GM10248 (cell line): Measurements from ENCODE around the gene OSBPL9.
"Not testable (repeated sequence)": the region's sequence is repeated elsewhere in the genome, so short reads cannot be mapped to it uniquely, and the experiment has no call there.

Experiments used
- CTCF ChIA-PET: fragments of 300-600 bp; sonication (Branson Sonifier 250); formaldehyde crosslinking; extraction: SDS; loops from one replicate; lab custom pipeline; 2021; ENCODE audit warnings: antibody characterized with exemption; lab: Yijun Ruan, JAX
- POLR2A ChIA-PET: fragments of 350-650 bp; sonication (Branson Sonifier 250); formaldehyde crosslinking; extraction: SDS; loops from one replicate; lab custom pipeline; 2020; ENCODE audit warnings: antibody characterized with exemption; lab: Yijun Ruan, JAX
- DNase-seq: peaks from one replicate; pipeline ENCODE4 v3.0.0; 2012; ENCODE audit errors: extremely low spot score
- TF ChIP-seq, protein P1 (sequence below): IDR thresholded peaks from 2 replicates; pipeline ENCODE4 v1.5.1; 2012; ENCODE audit warnings: mild to moderate bottlenecking, low read depth; ENCODE audit errors: extremely low read depth, missing control alignments, control extremely low read depth

OSBPL9 gene

DNA sequence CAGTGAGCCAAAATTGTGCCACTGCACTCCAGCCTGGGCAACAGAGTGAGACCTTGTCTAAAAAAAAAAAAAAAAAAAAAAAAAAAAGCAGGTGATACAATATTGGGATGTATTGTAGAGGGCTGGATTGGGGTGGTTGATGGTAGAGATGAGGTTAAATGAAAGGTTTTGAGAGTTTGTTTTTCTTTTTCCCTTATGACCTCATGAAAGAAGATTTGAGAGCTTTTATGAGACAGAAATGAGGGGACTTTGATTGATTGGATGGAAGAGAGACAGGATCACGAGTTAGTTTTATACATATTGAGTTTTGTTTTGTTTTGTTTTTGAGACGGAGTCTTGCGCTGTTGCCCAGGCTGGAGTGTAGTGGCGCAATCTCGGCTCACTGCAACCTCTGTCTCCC is 27.1 kb downstream of the OSBPL9 start:
- TF ChIP-seq, protein P1, sequence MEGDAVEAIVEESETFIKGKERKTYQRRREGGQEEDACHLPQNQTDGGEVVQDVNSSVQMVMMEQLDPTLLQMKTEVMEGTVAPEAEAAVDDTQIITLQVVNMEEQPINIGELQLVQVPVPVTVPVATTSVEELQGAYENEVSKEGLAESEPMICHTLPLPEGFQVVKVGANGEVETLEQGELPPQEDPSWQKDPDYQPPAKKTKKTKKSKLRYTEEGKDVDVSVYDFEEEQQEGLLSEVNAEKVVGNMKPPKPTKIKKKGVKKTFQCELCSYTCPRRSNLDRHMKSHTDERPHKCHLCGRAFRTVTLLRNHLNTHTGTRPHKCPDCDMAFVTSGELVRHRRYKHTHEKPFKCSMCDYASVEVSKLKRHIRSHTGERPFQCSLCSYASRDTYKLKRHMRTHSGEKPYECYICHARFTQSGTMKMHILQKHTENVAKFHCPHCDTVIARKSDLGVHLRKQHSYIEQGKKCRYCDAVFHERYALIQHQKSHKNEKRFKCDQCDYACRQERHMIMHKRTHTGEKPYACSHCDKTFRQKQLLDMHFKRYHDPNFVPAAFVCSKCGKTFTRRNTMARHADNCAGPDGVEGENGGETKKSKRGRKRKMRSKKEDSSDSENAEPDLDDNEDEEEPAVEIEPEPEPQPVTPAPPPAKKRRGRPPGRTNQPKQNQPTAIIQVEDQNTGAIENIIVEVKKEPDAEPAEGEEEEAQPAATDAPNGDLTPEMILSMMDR = no peak
- CTCF ChIA-PET = interaction anchor here (0.9 kb wide), 1 partner anchor 9 kb away, joined by 3 read pairs; no protein-coding TSS in a partner anchor
- POLR2A ChIA-PET = no interaction called here
- DNase-seq = no peak

DNA sequence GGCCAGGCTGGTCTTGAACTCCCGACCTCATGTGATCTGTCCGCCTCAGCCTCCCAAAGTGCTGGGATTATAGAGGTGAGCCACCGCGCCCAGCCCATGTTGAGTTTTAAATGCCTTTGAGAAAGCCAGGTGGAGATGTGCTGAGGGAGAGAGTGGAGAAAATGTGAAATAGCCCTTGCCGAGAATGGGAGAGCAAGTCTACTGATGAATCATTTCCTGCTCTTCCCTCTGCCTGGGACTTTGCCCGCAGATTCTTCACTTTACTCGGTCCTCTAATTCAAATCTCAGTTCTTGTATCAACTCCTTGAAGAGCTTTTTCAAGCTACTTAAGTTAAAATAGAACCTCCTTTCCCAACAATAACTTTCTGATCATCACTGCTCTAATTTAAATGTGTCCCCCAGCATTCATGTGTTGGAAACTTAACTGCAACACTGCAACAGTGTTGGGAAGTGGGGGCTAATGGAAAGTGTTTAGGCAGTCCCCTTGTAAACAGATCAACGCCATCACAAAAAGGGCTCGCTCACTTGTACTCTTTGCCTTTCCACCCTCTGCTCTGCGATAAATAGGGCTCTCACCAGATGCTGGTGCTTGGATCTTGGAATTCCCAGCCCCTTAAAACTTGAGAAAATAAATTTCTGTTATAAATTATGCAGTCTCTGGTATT is 27.8 kb downstream of the OSBPL9 start:
- no peak for DNase-seq
- ChIA-PET CTCF (interaction anchor here (0.9 kb wide), 1 partner anchor 9 kb away, joined by 3 read pairs; no protein-coding TSS in a partner anchor), POLR2A (no interaction called here)
- TF ChIP-seq, protein P1 = no peak

DNA sequence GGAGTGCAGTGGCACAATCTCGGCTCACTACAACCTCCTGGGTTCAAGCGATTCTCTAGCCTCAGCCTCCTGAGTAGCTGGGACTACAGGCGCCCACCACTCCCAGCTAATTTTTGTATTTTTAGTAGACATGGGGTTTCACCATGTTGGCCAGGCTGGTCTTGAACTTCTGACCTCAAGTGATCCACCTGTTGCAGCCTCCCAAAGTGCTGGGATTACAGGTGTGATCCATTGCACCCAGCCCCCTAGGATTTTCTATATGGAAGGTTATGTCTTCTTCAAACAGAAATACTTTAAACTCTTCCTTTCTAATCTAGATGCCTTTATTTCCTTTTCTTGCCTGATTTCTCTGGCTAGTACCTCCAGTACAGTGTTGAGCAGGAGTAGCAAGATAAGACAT is 29.7 kb downstream of the OSBPL9 start:
- CTCF ChIA-PET = interaction anchor here (1.2 to 1.6 kb wide), 4 partner anchors 9 to 123 kb away, joined by 3 to 4 read pairs (median 3); no protein-coding TSS in a partner anchor
- DNase-seq, POLR2A ChIA-PET: not testable (repeated sequence)

DNA sequence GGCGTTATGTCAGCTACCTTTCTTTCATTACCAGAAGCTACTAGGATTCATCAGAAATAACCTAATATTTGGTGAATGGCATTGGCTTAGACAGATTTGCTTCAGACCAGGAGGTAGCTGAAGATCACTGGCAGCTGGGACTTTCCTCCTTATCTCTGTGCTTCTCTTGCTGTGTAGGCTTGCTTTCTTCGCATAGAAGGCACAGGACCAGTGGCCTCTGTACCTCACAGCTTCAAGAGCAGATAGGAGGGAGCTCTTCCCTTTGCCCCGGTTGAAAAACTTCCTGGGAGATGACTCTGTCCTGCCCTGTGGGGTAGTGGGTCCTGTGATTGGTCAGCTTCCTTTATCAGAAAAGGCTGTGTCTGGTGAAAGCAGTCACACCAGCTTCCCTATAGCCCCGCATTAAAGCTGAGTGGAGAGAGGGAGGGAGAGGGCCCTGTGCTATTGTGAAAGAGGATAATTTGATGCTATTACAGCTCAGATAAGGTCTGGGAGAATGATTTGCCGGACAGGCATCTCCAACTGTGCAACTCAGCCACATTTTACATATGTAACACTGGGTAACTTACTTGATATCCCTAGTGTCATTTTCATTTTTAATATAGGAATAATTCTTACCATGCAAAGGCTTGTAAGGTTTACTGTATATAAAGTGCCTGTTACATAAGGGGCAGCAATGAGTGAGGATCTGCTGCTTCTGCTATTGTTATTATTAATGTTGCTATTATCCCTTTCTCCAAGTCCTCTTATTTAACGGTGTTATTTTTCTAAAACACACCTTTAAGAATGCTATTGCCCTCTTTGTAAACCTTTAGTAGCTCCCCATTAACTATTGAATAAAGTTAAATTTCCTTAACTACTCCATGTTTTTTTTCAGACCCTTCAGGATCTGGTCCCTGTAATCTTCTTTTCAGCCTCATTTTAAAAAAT is 31.6 kb downstream of the OSBPL9 start:
- ChIA-PET POLR2A (no interaction called here), CTCF (interaction anchor here (1.0 to 1.9 kb wide), 8 partner anchors 16 to 120 kb away, joined by 3 to 8 read pairs (median 3); no protein-coding TSS in a partner anchor)
- DNase-seq = no peak
- TF ChIP-seq, protein P1 = no peak

- ChIA-PET CTCF (no interaction called here), POLR2A (no interaction called here)
- TF ChIP-seq, protein P1 = no peak
- DNase-seq = no peak
These were observed 32.8 kb downstream of the OSBPL9 start for GRCh38 chr1:51649593-51650091.

GRCh38 chr1:51650198-51650597 is 33.3 kb downstream of the OSBPL9 start:
- TF ChIP-seq, protein P1 = no peak
- ChIA-PET CTCF (no interaction called here), POLR2A (no interaction called here)
- DNase-seq = no peak

DNA sequence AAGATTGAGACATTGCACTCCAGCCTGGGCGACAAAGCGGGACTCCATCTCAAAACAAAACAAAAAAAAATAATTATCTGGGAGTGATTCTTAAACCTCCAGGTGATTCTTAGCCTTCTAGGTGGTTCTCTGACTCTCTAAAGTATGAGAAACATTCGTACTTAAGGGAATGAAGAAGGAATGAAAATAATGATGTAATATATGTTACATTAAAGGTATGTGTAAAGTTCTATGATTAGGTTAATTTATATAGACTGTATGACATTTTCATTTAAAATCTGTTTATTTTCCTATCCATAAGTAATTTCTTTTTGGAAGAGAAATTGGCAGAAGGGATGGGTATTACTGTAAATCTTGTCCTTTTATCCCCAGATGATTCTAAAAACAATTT is 34.7 kb downstream of the OSBPL9 start:
- DNase-seq = no peak
- ChIA-PET POLR2A (no interaction called here), CTCF (interaction anchor here (0.7 kb wide), 1 partner anchor 19 kb away, joined by 3 read pairs; no protein-coding TSS in a partner anchor)
- TF ChIP-seq, protein P1 = no peak
